Endodermal cell (in vitro differentiated cells): ENCODE data around the gene INF2. TPM values are rescaled to one million over a fixed set of nuclear protein-coding genes. Genes with fewer than 3 reads are reported as not detected.

Experiments
- DNase-seq: peaks from one replicate; pipeline ENCODE4 v3.0.0-alpha.2; 2017
- H3K27ac ChIP-seq: 2 replicates; pipeline ENCODE4 v1.5.1; 2013; ENCODE audit warnings: mild to moderate bottlenecking, low read depth, low read length, moderate library complexity
- H3K27me3 ChIP-seq: 2 replicates; pipeline ENCODE4 v1.6.1; 2013; ENCODE audit warnings: mild to moderate bottlenecking, low read length, moderate library complexity; ENCODE audit not compliant: insufficient read depth, control insufficient read depth, poor library complexity, severe bottlenecking
- H3K36me3 ChIP-seq: 2 replicates; pipeline ENCODE4 v1.7.0; 2013; ENCODE audit warnings: mild to moderate bottlenecking, low read length, moderate library complexity; ENCODE audit not compliant: control insufficient read depth, insufficient read depth
- H3K4me1 ChIP-seq: one replicate; pipeline ENCODE4 v1.7.0; 2013; ENCODE audit warnings: low read length; ENCODE audit not compliant: control insufficient read depth, insufficient read depth
- H3K4me3 ChIP-seq: 2 replicates; pipeline ENCODE4 v1.5.1; 2013; ENCODE audit warnings: mild to moderate bottlenecking, low read length, moderate library complexity
- H3K9ac ChIP-seq: 2 replicates; pipeline ENCODE4 v1.6.1; 2013; ENCODE audit warnings: mild to moderate bottlenecking, low read length, moderate library complexity; ENCODE audit not compliant: poor library complexity, severe bottlenecking; ENCODE audit errors: extremely low read depth
- H3K9me3 ChIP-seq: 2 replicates; pipeline ENCODE4 v1.6.1; 2013; ENCODE audit warnings: mild to moderate bottlenecking, low read length, moderate library complexity; ENCODE audit not compliant: control insufficient read depth
- H3K27ac Mint-ChIP-seq: 2 replicates; pipeline ENCODE4 v1.8.0; 2020; ENCODE audit warnings: mixed read lengths
- H3K27me3 Mint-ChIP-seq: 2 replicates; pipeline ENCODE4 v1.8.0; 2021; ENCODE audit warnings: mild to moderate bottlenecking, mixed read lengths; ENCODE audit not compliant: insufficient read depth
- H3K36me3 Mint-ChIP-seq: 2 replicates; pipeline ENCODE4 v1.8.0; 2020; ENCODE audit warnings: low read depth, mixed read lengths
- H3K4me1 Mint-ChIP-seq: 2 replicates; pipeline ENCODE4 v1.8.0; 2020; ENCODE audit warnings: mixed read lengths
- H3K4me3 Mint-ChIP-seq: 2 replicates; pipeline ENCODE4 v1.8.0; 2020; ENCODE audit warnings: mild to moderate bottlenecking, moderate library complexity, mixed read lengths
- H3K9me3 Mint-ChIP-seq: 2 replicates; pipeline ENCODE4 v1.8.0; 2020; ENCODE audit warnings: mild to moderate bottlenecking, mixed read lengths
- CTCF ChIP-seq: fragments of 200-600 bp; sonication (generic); conservative IDR thresholded peaks from 2 replicates; pipeline ENCODE4 v1.5.0; 2021; ENCODE audit warnings: antibody characterized with exemption, mild to moderate bottlenecking
- WGBS, 2 experiments: methylation state at CpG; one replicate each; pipeline versions ENCODE4 v1.1.5 to v1.1.7; 2013; ENCODE audit warnings: missing lambda C conversion rate in 2 of 2, mixed read lengths in 1 of 2; ENCODE audit not compliant: insufficient coverage in 1 of 2, insufficient read length in 1 of 2; 5-methylcytosine and 5-hydroxymethylcytosine counted together
- total RNA-seq, 2 donors: library from RNA; stranded (reverse); fragmentation: NEBNext Ultra II Directional in 1 of 2; extraction: Animal tissue kit (Norgen Biotek cat#: 25700) in 1 of 2; gene quantifications; 2 replicates in 1 of 2; 3 replicates in 1 of 2; pipeline ENCODE4 v1.2.1, GENCODE V29; 2021

INF2 gene
- total RNA-seq, 2 donors from 2014 or later, result 99.7 to 114 TPM

GRCh38 chr14:104718147-104718546 is 28.7 kb downstream of the INF2 start:
- Mint-ChIP-seq H3K36me3 (peaks cover 29% of the 10 kb centered on the region), H3K27ac (no peak overlapping the region)
- 84 to 88% methylated on average over 6 to 10 of the region's 10 CpGs for WGBS, 2 experiments

DNA sequence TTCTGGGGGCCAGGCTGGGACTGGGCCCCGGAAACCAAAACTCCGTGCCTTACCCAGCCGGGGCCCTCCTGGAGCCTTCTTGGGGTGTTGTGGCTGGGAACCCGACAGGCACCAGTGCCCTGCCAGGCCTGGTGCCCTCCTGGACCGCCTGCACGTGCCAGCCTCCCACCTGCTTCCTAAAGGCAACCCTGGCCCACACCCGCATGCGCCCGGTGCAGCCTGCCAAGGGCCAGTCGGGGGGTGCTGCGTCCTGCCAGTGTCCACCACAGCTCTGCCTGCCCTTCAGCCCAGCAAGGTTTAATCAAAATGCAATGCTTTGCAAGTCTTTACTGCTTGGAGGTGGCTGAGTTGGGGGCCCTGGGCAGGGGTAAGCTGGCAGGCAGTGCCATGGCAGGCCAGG is 29.5 kb downstream of the INF2 start:
- no peaks in the 10 kb centered on the region for H3K36me3 ChIP-seq
- H3K4me1 ChIP-seq, result no peaks in the 10 kb centered on the region
- H3K27ac ChIP-seq, result no peak overlapping the region
- H3K4me3 ChIP-seq, result no peak overlapping the region
- H3K9ac ChIP-seq, result no peak overlapping the region
- no peak overlapping the region for H3K4me3 Mint-ChIP-seq
- peaks cover 25% of the 10 kb centered on the region for H3K36me3 Mint-ChIP-seq
- H3K9me3 Mint-ChIP-seq, result no peaks in the 10 kb centered on the region
- peaks cover 2% of the 10 kb centered on the region for H3K4me1 Mint-ChIP-seq
- TF ChIP-seq CTCF, result no peak
- no peaks in the 10 kb centered on the region for H3K27me3 Mint-ChIP-seq
- H3K9me3 ChIP-seq, result no peaks in the 10 kb centered on the region
- H3K27me3 ChIP-seq, result no peaks in the 10 kb centered on the region
- no peak overlapping the region for H3K27ac Mint-ChIP-seq
- 90 to 94% methylated on average over 8 to 11 of the region's 11 CpGs for WGBS, 2 experiments
- DNase-seq, result no peak

More at GRCh38 chr14:104718147-104718546, 28.7 kb downstream of the INF2 start:
- Mint-ChIP-seq H3K27me3 (no peaks in the 10 kb centered on the region), H3K4me1 (peaks cover 2% of the 10 kb centered on the region), H3K9me3 (no peaks in the 10 kb centered on the region), H3K4me3 (no peak overlapping the region)
- Histone ChIP-seq H3K4me1 (no peaks in the 10 kb centered on the region), H3K27ac (no peak overlapping the region), H3K27me3 (no peaks in the 10 kb centered on the region), H3K9ac (no peak overlapping the region), H3K9me3 (no peaks in the 10 kb centered on the region), H3K36me3 (no peaks in the 10 kb centered on the region), H3K4me3 (no peak overlapping the region)
- no peak for DNase-seq
- TF ChIP-seq CTCF, result no peak

DNA sequence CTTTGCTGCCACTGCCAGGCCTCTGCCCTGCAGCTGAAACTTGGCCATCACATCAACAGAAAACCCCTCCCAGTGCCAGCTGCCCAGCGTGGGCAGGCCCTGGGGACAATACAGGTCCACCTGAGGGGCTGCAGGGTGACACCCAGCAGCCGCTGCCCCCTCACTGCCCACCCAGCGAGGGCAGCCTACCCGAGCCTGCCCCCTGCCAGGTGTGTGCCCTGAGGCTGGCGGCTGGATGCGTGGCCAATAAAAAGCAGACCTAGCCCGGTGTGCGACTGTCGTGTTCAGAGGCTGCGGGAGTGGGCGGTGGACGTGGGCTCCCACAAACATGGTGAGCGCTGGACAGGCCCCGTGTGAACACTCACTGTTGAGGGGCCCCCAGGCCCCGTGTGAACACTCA is 29.9 kb downstream of the INF2 start:
- Histone ChIP-seq H3K27me3 (no peaks in the 10 kb centered on the region), H3K9me3 (no peaks in the 10 kb centered on the region), H3K9ac (no peak overlapping the region), H3K4me1 (no peaks in the 10 kb centered on the region), H3K4me3 (no peak overlapping the region), H3K36me3 (no peaks in the 10 kb centered on the region), H3K27ac (no peak overlapping the region)
- H3K4me3 Mint-ChIP-seq, result no peak overlapping the region
- TF ChIP-seq CTCF, result no peak
- no peaks in the 10 kb centered on the region for H3K9me3 Mint-ChIP-seq
- no peak overlapping the region for H3K27ac Mint-ChIP-seq
- no peaks in the 10 kb centered on the region for H3K27me3 Mint-ChIP-seq
- DNase-seq, result no peak
- H3K36me3 Mint-ChIP-seq, result peaks cover 21% of the 10 kb centered on the region
- peaks cover 2% of the 10 kb centered on the region for H3K4me1 Mint-ChIP-seq
- 92 to 97% methylated on average over 14 to 15 of the region's 15 CpGs for WGBS, 2 experiments
